Activated naive CD4-positive, alpha-beta T cell treated with Interleukin-2 at 50 U/mL for 16 hours (primary cell): ENCODE results near the gene MYT1.
A peak's percentile ranks its signal among the peaks of the same experiment; 100 is the strongest.
"Not testable (repeated sequence)": the region's sequence is repeated elsewhere in the genome, so short reads cannot be mapped to it uniquely, and the experiment has no call there.

ENCODE experiments used
- DNase-seq: peaks from one replicate; pipeline ENCODE4 v3.0.0-alpha.2; 2020

The MYT1 gene

GRCh38 chr20:64220891-64221527 lies 56.8 kb downstream of the MYT1 start:
- DNase-seq: no peak

GRCh38 chr20:64222291-64222735 lies 58.1 kb downstream of the MYT1 start:
- no peak for DNase-seq

GRCh38 chr20:64222851-64223525 lies 58.7 kb downstream of the MYT1 start:
- no peak for DNase-seq

GRCh38 chr20:64223526-64224067 lies 59.3 kb downstream of the MYT1 start:
- DNase-seq: no peak

- no peak for DNase-seq
Measured at GRCh38 chr20:64224351-64225170, 60.3 kb downstream of the MYT1 start.

- no peak for DNase-seq
Measured at GRCh38 chr20:64225171-64225595, 60.9 kb downstream of the MYT1 start.

GRCh38 chr20:64225828-64226598 lies 61.8 kb downstream of the MYT1 start:
- no peak for DNase-seq

GRCh38 chr20:64226686-64227580 lies 62.7 kb downstream of the MYT1 start:
- peak; percentile 23 for DNase-seq

GRCh38 chr20:64228086-64228653 lies 63.9 kb downstream of the MYT1 start:
- no peak for DNase-seq

GRCh38 chr20:64228751-64229506 lies 64.7 kb downstream of the MYT1 start:
- DNase-seq: no peak

- DNase-seq: no peak
Measured at GRCh38 chr20:64229507-64230061, 65.3 kb downstream of the MYT1 start.

- DNase-seq: no peak
Measured at GRCh38 chr20:64230461-64231145, 66.4 kb downstream of the MYT1 start.

GRCh38 chr20:64231621-64232550 lies 67.6 kb downstream of the MYT1 start:
- no peak for DNase-seq

GRCh38 chr20:64232794-64233193 lies 68.5 kb downstream of the MYT1 start:
- DNase-seq: no peak

GRCh38 chr20:64233725-64234124 lies 69.5 kb downstream of the MYT1 start:
- no peak for DNase-seq

GRCh38 chr20:64234291-64234791 lies 70.1 kb downstream of the MYT1 start:
- DNase-seq: no peak

GRCh38 chr20:64234921-64235565 lies 70.8 kb downstream of the MYT1 start:
- DNase-seq: not testable (repeated sequence)
